H9 (cell line): ENCODE measurements around the gene FAM170A. TPM values are rescaled to one million over a fixed set of nuclear protein-coding genes. Genes with fewer than 3 reads are reported as not detected.
A peak's percentile ranks its signal among the peaks of the same experiment; 100 is the strongest.

Experiments used
- DNase-seq: peaks from one replicate; pipeline ENCODE4 v3.0.0-alpha.2; 2017
- H2AFZ ChIP-seq: one replicate; pipeline ENCODE4 v1.6.1; 2013; ENCODE audit warnings: mild to moderate bottlenecking, low read length, control low read depth, moderate library complexity
- H2AK5ac ChIP-seq: 2 replicates; pipeline ENCODE4 v1.6.1; 2013; ENCODE audit warnings: low read length, control low read depth, mixed read lengths; ENCODE audit not compliant: insufficient read length
- H2BK120ac ChIP-seq: one replicate; pipeline ENCODE4 v1.6.1; 2013; ENCODE audit warnings: low read depth, mild to moderate bottlenecking, low read length, control low read depth, inconsistent platforms; ENCODE audit not compliant: poor library complexity, severe bottlenecking
- H2BK12ac ChIP-seq: 2 replicates; pipeline ENCODE4 v1.6.1; 2013; ENCODE audit warnings: low read length, control low read depth, mixed read lengths, low read depth; ENCODE audit not compliant: insufficient read length
- H2BK15ac ChIP-seq: 2 replicates; pipeline ENCODE4 v1.6.1; 2013; ENCODE audit warnings: low read depth, low read length, control low read depth
- H2BK20ac ChIP-seq: one replicate; pipeline ENCODE4 v1.6.1; 2013; ENCODE audit warnings: low read depth, mild to moderate bottlenecking, low read length, control low read depth, inconsistent platforms; ENCODE audit not compliant: poor library complexity, severe bottlenecking
- H2BK5ac ChIP-seq: 2 replicates; pipeline ENCODE4 v1.6.1; 2013; ENCODE audit warnings: low read length, control low read depth, mixed read lengths; ENCODE audit not compliant: insufficient read length
- H3K14ac ChIP-seq: 2 replicates; pipeline ENCODE4 v1.6.1; 2013; ENCODE audit warnings: low read length, control low read depth; ENCODE audit not compliant: insufficient read depth
- H3K18ac ChIP-seq: 2 replicates; pipeline ENCODE4 v1.6.1; 2013; ENCODE audit warnings: low read depth, mild to moderate bottlenecking, mixed read lengths, low read length, control low read depth; ENCODE audit not compliant: insufficient read length
- H3K23ac ChIP-seq: 2 replicates; pipeline ENCODE4 v1.6.1; 2013; ENCODE audit warnings: low read length, control low read depth, mixed read lengths, low read depth; ENCODE audit not compliant: insufficient read length
- H3K23me2 ChIP-seq: 2 replicates; pipeline ENCODE4 v1.6.1; 2013; ENCODE audit warnings: low read depth, mild to moderate bottlenecking, mixed read lengths, low read length, control low read depth; ENCODE audit not compliant: insufficient read length, poor library complexity, severe bottlenecking
- H3K27ac ChIP-seq: 2 replicates; pipeline ENCODE4 v1.5.1; 2013; ENCODE audit warnings: low read length, control low read depth, mixed read lengths, low read depth; ENCODE audit not compliant: insufficient read length
- H3K27me3 ChIP-seq: 2 replicates; pipeline ENCODE4 v1.6.1; 2013; ENCODE audit warnings: low read length, control low read depth, inconsistent platforms; ENCODE audit not compliant: insufficient read depth
- H3K4ac ChIP-seq: 2 replicates; pipeline ENCODE4 v1.6.1; 2013; ENCODE audit warnings: low read depth, mild to moderate bottlenecking, control low read depth, inconsistent platforms, low read length, moderate library complexity
- H3K4me1 ChIP-seq: 2 replicates; pipeline ENCODE4 v1.6.1; 2013; ENCODE audit warnings: low read length, control low read depth, inconsistent platforms; ENCODE audit not compliant: insufficient read depth
- H3K4me2 ChIP-seq: 2 replicates; pipeline ENCODE4 v1.6.1; 2013; ENCODE audit warnings: low read length, control low read depth, mixed read lengths; ENCODE audit not compliant: insufficient read length, insufficient read depth
- H3K56ac ChIP-seq: 2 replicates; pipeline ENCODE4 v1.6.1; 2013; ENCODE audit warnings: low read depth, mild to moderate bottlenecking, mixed read lengths, low read length, control low read depth; ENCODE audit not compliant: insufficient read length
- H3K79me1 ChIP-seq: 2 replicates; pipeline ENCODE4 v1.6.1; 2013; ENCODE audit warnings: low read depth, mild to moderate bottlenecking, moderate library complexity, low read length, control low read depth, inconsistent platforms; ENCODE audit not compliant: insufficient read depth, poor library complexity, severe bottlenecking
- H3K79me2 ChIP-seq: 2 replicates; pipeline ENCODE4 v1.6.1; 2013; ENCODE audit warnings: low read length, control low read depth, inconsistent platforms; ENCODE audit not compliant: insufficient read depth
- H3K9ac ChIP-seq: 2 replicates; pipeline ENCODE4 v1.6.1; 2013; ENCODE audit warnings: low read length, control low read depth, mixed read lengths; ENCODE audit not compliant: insufficient read length; ENCODE audit errors: extremely low read depth
- H3K9me3 ChIP-seq: one replicate; pipeline ENCODE4 v1.6.1; 2013; ENCODE audit warnings: low read depth, low read length, inconsistent platforms; ENCODE audit not compliant: control insufficient read depth
- H3T11ph ChIP-seq: one replicate; pipeline ENCODE4 v1.6.1; 2013; ENCODE audit warnings: mild to moderate bottlenecking, low read length, control low read depth, inconsistent platforms
- H4K20me1 ChIP-seq: one replicate; pipeline ENCODE4 v1.6.1; 2013; ENCODE audit not compliant: control insufficient read depth, insufficient read length, insufficient read depth
- H4K5ac ChIP-seq: 2 replicates; pipeline ENCODE4 v1.6.1; 2013; ENCODE audit warnings: low read depth, mild to moderate bottlenecking, mixed read lengths, low read length, control low read depth; ENCODE audit not compliant: insufficient read length
- H4K8ac ChIP-seq: replicated peaks from 2 replicates; pipeline ENCODE4 v1.6.1; 2013; ENCODE audit warnings: low read length, control low read depth, mixed read lengths, low read depth; ENCODE audit not compliant: insufficient read length
- H4K91ac ChIP-seq: 2 replicates; pipeline ENCODE4 v1.6.1; 2013; ENCODE audit warnings: low read depth, mild to moderate bottlenecking, moderate library complexity, mixed read lengths, low read length, control low read depth; ENCODE audit not compliant: insufficient read length
- H3K27ac Mint-ChIP-seq, 3 experiments: 2 replicates in 2 of 3; 3 replicates in 1 of 3; pipeline ENCODE4 v1.8.0; 2020 to 2021; ENCODE audit warnings: mixed read lengths in 3 of 3, mild to moderate bottlenecking in 1 of 3, moderate library complexity in 1 of 3
- H3K27me3 Mint-ChIP-seq: 2 replicates; pipeline ENCODE4 v1.8.0; 2021; ENCODE audit warnings: low read depth, mild to moderate bottlenecking, moderate library complexity, mixed read lengths
- H3K36me3 Mint-ChIP-seq, 3 experiments: 2 replicates in 2 of 3; 3 replicates in 1 of 3; pipeline ENCODE4 v1.8.0; 2020 to 2021; ENCODE audit warnings: low read depth in 3 of 3, mixed read lengths in 3 of 3; ENCODE audit not compliant: insufficient read depth in 1 of 3
- H3K4me1 Mint-ChIP-seq, 2 experiments: 2 replicates each; pipeline ENCODE4 v1.8.0; 2020; ENCODE audit warnings: mixed read lengths in 2 of 2
- H3K4me3 Mint-ChIP-seq, 2 experiments: 2 replicates in 1 of 2; 3 replicates in 1 of 2; pipeline ENCODE4 v1.8.0; 2020 to 2021; ENCODE audit warnings: mild to moderate bottlenecking in 2 of 2, mixed read lengths in 2 of 2, moderate library complexity in 1 of 2
- H3K9me3 Mint-ChIP-seq, 2 experiments: 2 replicates in 1 of 2; 3 replicates in 1 of 2; pipeline ENCODE4 v1.8.0; 2020; ENCODE audit warnings: mild to moderate bottlenecking in 2 of 2, mixed read lengths in 2 of 2, moderate library complexity in 1 of 2
- CTCF ChIP-seq: fragments of 200-600 bp; sonication (generic); conservative IDR thresholded peaks from 3 replicates; pipeline ENCODE4 v1.8.0; 2021; ENCODE audit warnings: antibody characterized with exemption, mild to moderate bottlenecking
- WGBS: extraction: QIAGEN DNeasy Blood & Tissue Kit; methylation state at CpG from one replicate; pipeline ENCODE4 v1.1.7; 2013; ENCODE audit warnings: missing lambda C conversion rate, low lambda C conversion rate, mixed read lengths; ENCODE audit not compliant: insufficient read length; ENCODE audit errors: extremely low coverage; 5-methylcytosine and 5-hydroxymethylcytosine counted together
- total RNA-seq: library from RNA; stranded (reverse); gene quantifications from 2 replicates; pipeline ENCODE4 v1.2.1, GENCODE V29; 2021

FAM170A gene
- total RNA-seq, 1 experiment from 2014 or later: not detected

DNA sequence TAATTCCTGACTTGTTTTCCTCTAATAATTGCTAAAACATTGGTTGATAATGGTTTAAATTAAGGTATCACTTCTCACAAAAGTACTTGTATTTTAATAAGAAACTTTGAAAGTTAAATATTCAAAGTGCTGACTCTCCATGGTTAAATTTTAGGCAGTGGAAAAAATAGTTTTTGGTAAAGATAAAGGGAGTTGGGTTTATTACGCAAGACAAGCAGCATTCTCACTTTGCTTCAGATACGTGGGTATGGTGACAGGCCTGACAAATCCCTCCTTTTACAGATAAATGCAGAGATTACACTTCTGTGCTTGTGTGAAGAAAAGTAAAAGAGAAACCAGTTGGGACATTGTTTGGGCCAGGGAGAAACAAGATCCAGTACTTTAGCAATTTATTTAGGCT is 14.5 kb upstream of the FAM170A start:
- no peak overlapping the region for H3K4me2 ChIP-seq
- 0 out of 5 replicates have a peak, but pooled peaks cover 0 to 3% of the 10 kb centered on the region in 2 experiments for H3K9me3 Mint-ChIP-seq
- no peak overlapping the region for H2BK15ac ChIP-seq
- no peaks in the 10 kb centered on the region for H4K20me1 ChIP-seq
- H4K8ac ChIP-seq: no peak overlapping the region
- no peaks in the 10 kb centered on the region for H3K9me3 ChIP-seq
- H3K4me3 Mint-ChIP-seq: no peak overlapping the region
- H3K9ac ChIP-seq: no peak overlapping the region
- H2AK5ac ChIP-seq: no peak overlapping the region
- no peaks in the 10 kb centered on the region for H3K23me2 ChIP-seq
- no peak overlapping the region for H3K56ac ChIP-seq
- no peaks in the 10 kb centered on the region for H3K79me2 ChIP-seq
- H3K23ac ChIP-seq: no peak overlapping the region
- H2BK12ac ChIP-seq: no peak overlapping the region
- TF ChIP-seq CTCF: no peak
- H3K4me1 ChIP-seq: no peaks in the 10 kb centered on the region; the same call in 1 of the 2 replicates
- no peak overlapping the region for H4K5ac ChIP-seq
- no peak overlapping the region for H3K14ac ChIP-seq
- H3K4me1 Mint-ChIP-seq: peaks cover 12 to 17% of the 10 kb centered on the region in 2 experiments
- no peaks in the 10 kb centered on the region for H3K79me1 ChIP-seq
- H2BK20ac ChIP-seq: no peak overlapping the region
- no peak overlapping the region for H2AFZ ChIP-seq
- no peak overlapping the region for H2BK120ac ChIP-seq
- H3K4ac ChIP-seq: no peak overlapping the region
- no peaks in the 10 kb centered on the region for H3K27me3 Mint-ChIP-seq
- H3T11ph ChIP-seq: no peak overlapping the region
- no peaks in the 10 kb centered on the region for H3K36me3 Mint-ChIP-seq
- no peaks in the 10 kb centered on the region for H3K27me3 ChIP-seq
- H4K91ac ChIP-seq: no peak overlapping the region
- H3K27ac ChIP-seq: no peak overlapping the region
- no peak overlapping the region for H3K18ac ChIP-seq
- H3K27ac Mint-ChIP-seq: peak overlapping the region in 1 of 3 experiments; percentile 22; a peak in 1 of 7 replicates
- DNase-seq: no peak
- no CpG with 5 or more reads among the region's 2 CpGs for WGBS
- no peak overlapping the region for H2BK5ac ChIP-seq
